Measurements from ENCODE around the gene NMT1. TPM values are rescaled to one million over a fixed set of nuclear protein-coding genes. Genes with fewer than 3 reads are reported as not detected.

NMT1 gene
- total RNA-seq, 1 donor from 2014 or later, result 88.7 TPM

- no peak for DNase-seq (ENCODE audit: low read depth)
Observed at GRCh38 chr17:45077643-45078042, 16.5 kb downstream of the NMT1 start.

GRCh38 chr17:45081047-45081703 lies 20.1 kb downstream of the NMT1 start:
- no peak for DNase-seq (ENCODE audit: low read depth)

GRCh38 chr17:45086391-45086790 lies 25.3 kb downstream of the NMT1 start:
- no peak for DNase-seq (ENCODE audit: low read depth)

GRCh38 chr17:45086865-45087503 lies 25.9 kb downstream of the NMT1 start:
- no peak for DNase-seq (ENCODE audit: low read depth)

GRCh38 chr17:45087504-45087975 lies 26.4 kb downstream of the NMT1 start:
- no peak for DNase-seq (ENCODE audit: low read depth)

GRCh38 chr17:45087978-45088377 lies 26.9 kb downstream of the NMT1 start:
- no peak for DNase-seq (ENCODE audit: low read depth)

GRCh38 chr17:45088741-45089140 lies 27.6 kb downstream of the NMT1 start:
- DNase-seq (ENCODE audit: low read depth), result no peak

- no peak for DNase-seq (ENCODE audit: low read depth)
Observed at GRCh38 chr17:45090711-45091110, 29.6 kb downstream of the NMT1 start.

GRCh38 chr17:45091778-45092425 lies 30.8 kb downstream of the NMT1 start:
- DNase-seq (ENCODE audit: low read depth), result no peak

- peak; percentile 98 for DNase-seq (ENCODE audit: low read depth)
Observed at GRCh38 chr17:45092911-45093430, 31.9 kb downstream of the NMT1 start.

- peak; percentile 66 for DNase-seq (ENCODE audit: low read depth)
Observed at GRCh38 chr17:45093444-45094110, 32.5 kb downstream of the NMT1 start.

- peak; percentile 59 for DNase-seq (ENCODE audit: low read depth)
Observed at GRCh38 chr17:45096141-45096540, 35.0 kb downstream of the NMT1 start.

GRCh38 chr17:45096926-45097325 lies 35.8 kb downstream of the NMT1 start:
- no peak for DNase-seq (ENCODE audit: low read depth)

GRCh38 chr17:45098081-45098868 lies 37.2 kb downstream of the NMT1 start:
- no peak for DNase-seq (ENCODE audit: low read depth)

GRCh38 chr17:45098869-45099616 lies 37.9 kb downstream of the NMT1 start:
- peak; percentile 83 for DNase-seq (ENCODE audit: low read depth)

- no peak for DNase-seq (ENCODE audit: low read depth)
Observed at GRCh38 chr17:45101546-45101882, 40.4 kb downstream of the NMT1 start.

GRCh38 chr17:45101883-45102811 lies 41.0 kb downstream of the NMT1 start:
- peak; percentile 51 for DNase-seq (ENCODE audit: low read depth)

- no peak for DNase-seq (ENCODE audit: low read depth)
Observed at GRCh38 chr17:45102856-45103255, 41.7 kb downstream of the NMT1 start.

- no peak for DNase-seq (ENCODE audit: low read depth)
Observed at GRCh38 chr17:45103269-45103795, 42.2 kb downstream of the NMT1 start.
